Lower leg skin (tissue), 3 donors: ENCODE measurements around the gene CDK8.

Experiments used
- CTCF ChIP-seq, 3 donors: fragments of 450-650 bp; IDR thresholded peaks; one replicate each; pipeline ENCODE4 v1.5.1; 2016; ENCODE audit warnings: antibody characterized with exemption in 3 of 3, mild to moderate bottlenecking in 3 of 3, moderate library complexity in 2 of 3
- POLR2A ChIP-seq, 2 donors: fragments of 450-650 bp; IDR thresholded peaks; one replicate each; pipeline ENCODE4 v1.6.1; 2016 to 2017; ENCODE audit warnings: antibody characterized with exemption in 2 of 2, mild to moderate bottlenecking in 1 of 2, moderate library complexity in 1 of 2

- no peak for TF ChIP-seq POLR2A (IDR thresholded peaks at IDR 0.05)
- TF ChIP-seq CTCF (IDR thresholded peaks at IDR 0.05), result no peak
Observed at GRCh38 chr13:26401069-26401468, 147.1 kb downstream of the CDK8 start.
